Ovary (tissue), 3 donors: ENCODE measurements around the gene EGR2.

ENCODE experiments used
- CTCF ChIP-seq, 3 donors: fragments of 450-650 bp in 2 of 3; fragments of 200-600 bp in 1 of 3; IDR thresholded peaks; one replicate each; pipeline versions ENCODE4 v1.5.1 to v1.8.0; 2016 to 2022; ENCODE audit warnings: antibody characterized with exemption in 3 of 3, mild to moderate bottlenecking in 1 of 3
- EP300 ChIP-seq: sonication (generic); formaldehyde crosslinking; IDR thresholded peaks from one replicate; pipeline ENCODE4 v1.6.1; 2017; ENCODE audit warnings: antibody characterized with exemption
- POLR2A ChIP-seq: fragments of 450-650 bp; IDR thresholded peaks from one replicate; pipeline ENCODE4 v1.6.1; 2017; ENCODE audit warnings: antibody characterized with exemption, mild to moderate bottlenecking, moderate library complexity
- donor health status: DM: no; HTN: no; CAD: no.

- no peak for TF ChIP-seq CTCF (IDR thresholded peaks at IDR 0.05)
- no peak for TF ChIP-seq POLR2A
- TF ChIP-seq EP300, result no peak
These were observed 23.4 kb upstream of the EGR2 start for GRCh38 chr10:62839590-62839989.
